ENCODE results near the gene PRPSAP1.
"Not testable (repeated sequence)": the region's sequence is repeated elsewhere in the genome, so short reads cannot be mapped to it uniquely, and the experiment has no call there.

Gene PRPSAP1

GRCh38 chr17:76359375-76359774 is 5.7 kb upstream of the PRPSAP1 start:
- no peak for DNase-seq

GRCh38 chr17:76357597-76358158 is 4.0 kb upstream of the PRPSAP1 start:
- DNase-seq: no peak

GRCh38 chr17:76356803-76357456 is 3.2 kb upstream of the PRPSAP1 start:
- no peak for DNase-seq

- DNase-seq: peak; percentile 96
Measured at GRCh38 chr17:76354747-76355310, 1.1 kb upstream of the PRPSAP1 start.

GRCh38 chr17:76354317-76354729 is 607 bp upstream of the PRPSAP1 start:
- DNase-seq: no peak

GRCh38 chr17:76353004-76353598 is 615 bp downstream of the PRPSAP1 start:
- peak; percentile 47 for DNase-seq

- DNase-seq: no peak
Measured at GRCh38 chr17:76351526-76352071, 2.1 kb downstream of the PRPSAP1 start.

- no peak for DNase-seq
Measured at GRCh38 chr17:76350463-76350862, 3.3 kb downstream of the PRPSAP1 start.

- DNase-seq: not testable (repeated sequence)
Measured at GRCh38 chr17:76346936-76347335, 6.8 kb downstream of the PRPSAP1 start.

- DNase-seq: no peak
Measured at GRCh38 chr17:76345377-76345974, 8.2 kb downstream of the PRPSAP1 start.

- no peak for DNase-seq
Measured at GRCh38 chr17:76343106-76343505, 10.6 kb downstream of the PRPSAP1 start.

- no peak for DNase-seq
Measured at GRCh38 chr17:76341301-76341700, 12.4 kb downstream of the PRPSAP1 start.

- DNase-seq: no peak
Measured at GRCh38 chr17:76337413-76337777, 16.3 kb downstream of the PRPSAP1 start.

GRCh38 chr17:76336756-76337412 is 16.8 kb downstream of the PRPSAP1 start:
- DNase-seq: peak; percentile 8

GRCh38 chr17:76335716-76336381 is 17.9 kb downstream of the PRPSAP1 start:
- no peak for DNase-seq

- no peak for DNase-seq
Measured at GRCh38 chr17:76333673-76334505, 19.8 kb downstream of the PRPSAP1 start.

- no peak for DNase-seq
Measured at GRCh38 chr17:76331083-76331482, 22.6 kb downstream of the PRPSAP1 start.

GRCh38 chr17:76329664-76330063 is 24.1 kb downstream of the PRPSAP1 start:
- DNase-seq: no peak

- peak; percentile 57 for DNase-seq
Measured at GRCh38 chr17:76327696-76328095, 26.0 kb downstream of the PRPSAP1 start.

GRCh38 chr17:76326306-76326705 is 27.4 kb downstream of the PRPSAP1 start:
- no peak for DNase-seq

- no peak for DNase-seq
Measured at GRCh38 chr17:76318586-76318985, 35.1 kb downstream of the PRPSAP1 start.
